Peyer's patch (tissue), 4 donors: ENCODE data around the gene MEGF6. TPM values are rescaled to one million over a fixed set of nuclear protein-coding genes. Genes with fewer than 3 reads are reported as not detected.

Source experiments
- DNase-seq, 3 donors: peaks; one replicate each; pipeline ENCODE4 v3.0.0-alpha.2; 2017 to 2019
- H3K27ac ChIP-seq, 4 donors: fragments of 200-600 bp; sonication (generic); one replicate each; pipeline ENCODE4 v1.5.1; 2016 to 2019
- H3K27me3 ChIP-seq, 2 donors: fragments of 200-600 bp; sonication (generic); one replicate each; pipeline ENCODE4 v1.5.1; 2019
- H3K36me3 ChIP-seq, 3 donors: fragments of 200-600 bp; sonication (generic); one replicate each; pipeline ENCODE4 v1.5.1; 2016 to 2019
- H3K4me1 ChIP-seq, 4 donors: fragments of 200-600 bp; sonication (generic); one replicate each; pipeline ENCODE4 v1.5.1; 2016 to 2019
- H3K4me3 ChIP-seq, 4 donors: fragments of 200-600 bp; sonication (generic); 1 replicate in 3 of 4; 2 replicates in 1 of 4; pipeline ENCODE4 v1.5.1; 2016 to 2019; ENCODE audit warnings: mild to moderate bottlenecking in 1 of 4
- H3K9me3 ChIP-seq, 4 donors: fragments of 200-600 bp; sonication (generic); one replicate each; pipeline ENCODE4 v1.5.1; 2016 to 2019; ENCODE audit warnings: mild to moderate bottlenecking in 1 of 4
- CTCF ChIP-seq, 6 experiments: fragments of 450-650 bp in 4 of 6; fragments of 200-600 bp in 2 of 6; sonication (generic) in 1 of 6; IDR thresholded peaks; one replicate each; pipeline ENCODE4 v1.5.1; 2017 to 2019; ENCODE audit warnings: antibody characterized with exemption in 6 of 6, mild to moderate bottlenecking in 3 of 6, moderate library complexity in 1 of 6
- POLR2A ChIP-seq, 2 donors: fragments of 450-650 bp; IDR thresholded peaks; one replicate each; pipeline ENCODE4 v1.5.1; 2017; ENCODE audit warnings: antibody characterized with exemption in 2 of 2, mild to moderate bottlenecking in 2 of 2, moderate library complexity in 2 of 2
- total RNA-seq, 4 donors: library from RNA; depleted of rRNA; stranded (reverse); fragments of >200 nt; gene quantifications; one replicate each; pipeline ENCODE4 v1.1.0, GENCODE V29; 2016

MEGF6 gene
- total RNA-seq, 4 donors from 2014 or later: 2.5 to 61.1 (median 11.1) TPM

GRCh38 chr1:3552176-3552575, 59.1 kb downstream of the MEGF6 start:
- Histone ChIP-seq H3K27ac (no peak overlapping the region), H3K36me3 (no peaks in the 10 kb centered on the region), H3K9me3 (no peaks in the 10 kb centered on the region), H3K27me3 (no peaks in the 10 kb centered on the region), H3K4me3 (no peak overlapping the region), H3K4me1 (no peaks in the 10 kb centered on the region)
- TF ChIP-seq POLR2A (IDR thresholded peaks at IDR 0.05) (no peak), CTCF (IDR thresholded peaks at IDR 0.05) (no peak)
- DNase-seq: no peak

GRCh38 chr1:3551711-3552110, 59.6 kb downstream of the MEGF6 start:
- Histone ChIP-seq H3K9me3 (no peaks in the 10 kb centered on the region), H3K4me3 (no peak overlapping the region), H3K36me3 (no peaks in the 10 kb centered on the region), H3K27me3 (no peaks in the 10 kb centered on the region), H3K27ac (no peak overlapping the region), H3K4me1 (no peaks in the 10 kb centered on the region)
- no peak for DNase-seq
- TF ChIP-seq POLR2A (IDR thresholded peaks at IDR 0.05) (no peak), CTCF (IDR thresholded peaks at IDR 0.05) (no peak)

- no peak for TF ChIP-seq CTCF (IDR thresholded peaks at IDR 0.05)
- no peak for TF ChIP-seq POLR2A (IDR thresholded peaks at IDR 0.05)
- no peaks in the 10 kb centered on the region for H3K36me3 ChIP-seq
- H3K27ac ChIP-seq: no peak overlapping the region
- DNase-seq: no peak
- no peaks in the 10 kb centered on the region for H3K27me3 ChIP-seq
- H3K4me3 ChIP-seq: no peak overlapping the region
- H3K4me1 ChIP-seq: peaks cover 0 to 2% (median 0%) of the 10 kb centered on the region in 4 donors
- no peaks in the 10 kb centered on the region for H3K9me3 ChIP-seq
These were observed 60.0 kb downstream of the MEGF6 start for GRCh38 chr1:3551290-3551678.

GRCh38 chr1:3550511-3551289, 60.6 kb downstream of the MEGF6 start:
- no peak for TF ChIP-seq CTCF (IDR thresholded peaks at IDR 0.05)
- no peak for TF ChIP-seq POLR2A (IDR thresholded peaks at IDR 0.05)
- Histone ChIP-seq H3K27me3 (no peaks in the 10 kb centered on the region), H3K4me3 (no peak overlapping the region), H3K27ac (no peak overlapping the region), H3K9me3 (no peaks in the 10 kb centered on the region), H3K4me1 (peaks cover 0 to 8% (median 0%) of the 10 kb centered on the region in 4 donors), H3K36me3 (no peaks in the 10 kb centered on the region)
- DNase-seq: no peak

- H3K27ac ChIP-seq: no peak overlapping the region
- no peaks in the 10 kb centered on the region for H3K9me3 ChIP-seq
- H3K4me1 ChIP-seq: peaks cover 0 to 13% (median 0%) of the 10 kb centered on the region in 4 donors
- no peaks in the 10 kb centered on the region for H3K36me3 ChIP-seq
- no peaks in the 10 kb centered on the region for H3K27me3 ChIP-seq
- no peak overlapping the region for H3K4me3 ChIP-seq
- no peak for DNase-seq
- TF ChIP-seq POLR2A (IDR thresholded peaks at IDR 0.05) (no peak), CTCF (IDR thresholded peaks at IDR 0.05) (no peak)
These were observed 62.4 kb downstream of the MEGF6 start for GRCh38 chr1:3548895-3549294.
